NCI-H1436 (cell line): ENCODE measurements around the gene TNFRSF25.
A peak's percentile ranks its signal among the peaks of the same experiment; 100 is the strongest.
"Not testable (repeated sequence)": the region's sequence is repeated elsewhere in the genome, so short reads cannot be mapped to it uniquely, and the experiment has no call there.

Experiments
- DNase-seq: peaks from one replicate; lab custom pipeline; 2025; lab: John Stamatoyannopoulos, UW

TNFRSF25 gene

GRCh38 chr1:6501279-6501813 lies 35.4 kb upstream of the TNFRSF25 start:
- no peak for DNase-seq

- DNase-seq = no peak
Observed at GRCh38 chr1:6500544-6501278, 34.7 kb upstream of the TNFRSF25 start.

GRCh38 chr1:6499296-6499695 lies 33.3 kb upstream of the TNFRSF25 start:
- DNase-seq = no peak

DNA sequence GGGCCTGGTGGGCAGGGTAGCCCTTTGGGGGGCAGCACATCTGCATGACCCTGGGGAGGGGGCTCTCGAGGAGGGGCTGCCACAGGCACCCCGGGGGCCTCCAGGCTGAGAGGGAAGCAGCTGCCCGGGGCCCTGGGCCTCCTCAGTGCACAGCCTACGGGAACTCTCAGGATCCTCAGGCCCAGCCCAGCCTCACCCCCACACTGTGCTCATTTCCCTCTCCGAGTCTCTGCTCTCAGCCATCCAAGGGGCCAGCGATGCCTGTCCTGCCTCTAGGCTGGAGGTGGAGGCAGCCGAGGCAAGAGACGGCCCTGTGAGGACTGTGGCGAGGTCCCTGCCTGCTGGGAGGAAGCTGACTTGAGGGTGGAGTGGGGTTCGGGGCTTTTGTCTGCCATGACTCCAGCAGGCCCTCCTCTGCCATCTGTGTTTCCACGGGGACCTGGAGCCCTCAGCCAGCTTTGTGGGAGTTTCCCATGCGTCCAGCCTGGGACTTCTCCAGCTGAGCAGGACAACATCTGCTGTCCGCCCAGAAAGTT lies 32.7 kb upstream of the TNFRSF25 start:
- no peak for DNase-seq

GRCh38 chr1:6497867-6498575 lies 32.0 kb upstream of the TNFRSF25 start:
- DNase-seq = no peak

DNA sequence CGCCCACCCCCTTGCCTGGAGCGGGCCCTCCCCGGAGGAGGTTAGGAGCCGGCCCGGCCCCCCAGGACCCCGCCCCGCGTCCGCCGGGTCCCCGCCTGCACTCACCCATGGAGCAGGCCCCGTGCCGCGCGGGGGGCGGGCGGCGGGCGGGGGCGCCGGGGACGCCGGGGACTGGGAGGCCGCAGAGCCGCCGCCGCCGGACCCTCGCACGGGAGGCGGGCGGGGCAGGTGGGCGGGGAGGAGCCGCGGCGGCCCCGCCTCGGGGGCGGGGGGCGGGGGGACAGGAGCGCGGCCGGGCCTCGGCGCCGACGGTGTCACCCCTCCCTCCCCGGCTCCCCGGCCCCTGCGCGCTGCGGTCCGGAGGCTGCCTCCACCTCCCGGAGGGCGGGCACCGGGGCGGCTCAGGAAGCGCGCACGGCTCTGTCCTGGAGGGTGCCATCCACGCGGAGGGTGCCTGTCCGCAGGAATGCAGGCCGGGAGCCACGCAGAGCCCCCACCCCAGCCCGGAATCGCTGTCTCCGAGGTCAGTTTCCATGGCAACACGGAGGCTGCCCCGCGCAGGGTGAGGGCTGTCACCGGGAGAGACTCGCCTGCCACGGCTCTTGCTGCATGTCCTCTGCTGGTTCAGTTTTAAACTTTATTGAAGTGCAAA lies 31.4 kb upstream of the TNFRSF25 start:
- DNase-seq = no peak

- no peak for DNase-seq
Observed at GRCh38 chr1:6496890-6497214, 30.9 kb upstream of the TNFRSF25 start.

GRCh38 chr1:6496365-6496721 lies 30.4 kb upstream of the TNFRSF25 start:
- DNase-seq = no peak

GRCh38 chr1:6495540-6496364 lies 29.8 kb upstream of the TNFRSF25 start:
- no peak for DNase-seq

GRCh38 chr1:6495041-6495441 lies 29.1 kb upstream of the TNFRSF25 start:
- DNase-seq = peak; percentile 19

DNA sequence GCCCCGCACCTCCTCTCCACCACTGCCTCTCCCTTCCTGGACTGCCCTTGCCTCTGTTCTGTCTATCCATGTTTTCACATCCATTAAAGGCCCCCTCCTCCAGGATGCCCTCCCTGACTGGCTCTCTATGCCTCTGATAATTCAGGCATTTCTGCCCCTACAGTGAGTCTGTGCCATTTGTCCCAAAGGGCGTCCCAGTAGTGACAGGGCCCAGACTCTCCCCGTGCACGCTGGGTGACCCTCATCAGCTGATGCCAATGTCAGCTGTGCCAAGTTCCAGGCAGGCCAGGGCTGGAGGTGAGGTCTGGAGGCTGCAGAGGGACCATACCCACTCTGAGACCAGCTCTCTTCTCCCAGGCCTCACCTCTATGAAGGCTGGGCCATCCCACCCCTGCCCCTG lies 28.7 kb upstream of the TNFRSF25 start:
- DNase-seq = no peak

DNA sequence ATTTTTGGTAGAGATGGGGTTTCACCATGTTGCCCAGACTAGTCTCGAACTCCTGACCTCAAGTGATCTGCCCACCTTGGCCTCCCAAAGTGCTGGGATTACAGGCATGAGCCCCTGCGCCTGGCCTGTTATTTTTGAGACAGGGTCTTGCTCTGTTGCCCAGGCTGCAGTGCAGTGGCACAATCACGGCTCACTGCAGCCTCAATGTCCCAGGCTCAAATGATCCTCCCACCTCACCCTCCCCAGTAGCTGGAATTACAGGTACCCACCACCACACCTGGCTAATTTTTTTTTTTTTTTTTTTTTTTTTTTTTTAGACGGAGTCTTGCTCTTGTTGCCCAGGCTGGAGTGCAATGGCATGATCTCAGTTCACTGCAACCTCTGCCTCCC lies 27.9 kb upstream of the TNFRSF25 start:
- not testable (repeated sequence) for DNase-seq

DNA sequence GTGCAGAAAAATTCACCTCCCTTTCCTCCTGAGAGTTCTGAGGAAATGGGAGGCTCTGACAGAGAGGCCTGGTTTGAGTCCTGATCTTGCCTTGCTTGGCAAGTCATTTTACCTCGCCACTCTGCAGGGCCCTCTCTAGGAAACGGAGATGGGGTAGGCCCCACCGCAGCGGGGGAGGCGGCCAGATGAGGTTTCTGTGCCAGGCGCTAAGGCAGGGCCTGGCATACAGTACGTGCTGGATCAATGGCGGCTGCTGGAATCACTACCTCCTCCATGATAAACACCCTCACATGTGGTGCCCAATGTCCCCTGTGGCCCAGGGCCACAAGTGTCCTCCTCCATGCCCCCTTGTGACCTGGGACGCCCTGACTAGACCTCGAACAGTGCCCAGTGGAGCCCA lies 26.0 kb upstream of the TNFRSF25 start:
- no peak for DNase-seq

- DNase-seq = no peak
Observed at GRCh38 chr1:6491480-6491962, 25.5 kb upstream of the TNFRSF25 start, which contains the start of gene PLEKHG5. TSS of gene PLEKHG5 (minus strand) at chr1:6491667. CDS start at chr1:6477571, 14,096 bp downstream.

DNA sequence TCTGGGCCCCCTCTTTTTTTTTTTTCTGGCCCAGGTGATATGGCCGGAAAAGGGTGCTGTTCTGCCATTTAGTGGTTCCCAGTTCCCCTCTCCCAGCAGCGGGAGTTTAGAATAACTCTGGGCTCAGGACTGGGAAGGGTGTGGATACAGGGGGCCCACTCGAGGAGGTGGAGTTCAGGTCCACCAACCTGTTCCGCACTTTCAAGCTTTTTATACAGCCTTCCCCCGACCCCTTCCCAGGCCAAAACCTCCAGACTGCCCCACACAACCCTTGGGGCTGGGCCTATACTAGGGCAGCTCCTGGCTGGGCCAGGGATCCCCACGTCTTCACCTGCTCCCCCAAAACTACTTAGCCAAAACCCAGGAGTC lies 25.1 kb upstream of the TNFRSF25 start:
- no peak for DNase-seq

GRCh38 chr1:6490181-6491080 lies 24.5 kb upstream of the TNFRSF25 start:
- DNase-seq = peak; percentile 51

GRCh38 chr1:6489799-6490180 lies 23.8 kb upstream of the TNFRSF25 start:
- DNase-seq = peak; percentile 73

GRCh38 chr1:6489383-6489765 lies 23.4 kb upstream of the TNFRSF25 start:
- DNase-seq = no peak

DNA sequence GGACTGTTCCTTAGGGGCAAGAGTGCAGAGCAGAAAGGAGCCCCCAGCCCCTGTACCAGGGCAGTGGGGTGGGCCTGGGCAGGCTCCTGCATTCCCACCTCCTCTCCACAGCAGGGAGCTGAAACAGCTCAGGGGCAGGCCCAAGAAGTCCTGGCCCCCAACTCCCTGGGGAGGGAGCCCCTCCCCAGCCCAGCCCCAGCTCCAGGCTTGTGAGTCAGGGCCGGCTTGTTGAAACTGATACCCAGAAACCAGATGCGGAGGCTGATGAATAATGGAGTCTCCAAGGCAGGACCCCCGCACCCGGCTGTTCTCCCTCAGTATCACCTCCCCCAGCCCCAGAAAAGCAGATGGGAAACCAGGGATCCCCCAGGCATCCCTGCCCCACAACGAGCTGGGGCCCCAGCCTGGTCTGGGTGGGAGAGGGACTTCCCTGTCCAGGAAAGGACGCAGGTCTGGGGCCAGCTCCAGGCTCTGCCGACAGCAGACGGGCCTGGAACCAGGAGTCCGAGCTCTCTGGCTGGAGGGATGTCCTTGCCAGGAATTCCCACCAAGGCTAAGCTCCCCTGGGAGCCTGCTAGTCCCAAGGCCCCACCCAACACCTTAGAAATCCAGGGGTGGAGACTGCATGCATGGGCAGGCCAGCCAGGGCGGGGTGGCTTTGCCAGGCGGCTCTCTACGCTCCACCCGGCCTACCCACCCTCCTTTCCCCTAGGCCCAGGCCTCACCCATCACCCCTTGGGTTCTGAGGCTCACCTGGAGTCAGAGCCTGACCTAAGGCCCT lies 22.8 kb upstream of the TNFRSF25 start:
- DNase-seq = no peak
